Measurements from ENCODE around the gene COL4A1.

The COL4A1 gene

DNA sequence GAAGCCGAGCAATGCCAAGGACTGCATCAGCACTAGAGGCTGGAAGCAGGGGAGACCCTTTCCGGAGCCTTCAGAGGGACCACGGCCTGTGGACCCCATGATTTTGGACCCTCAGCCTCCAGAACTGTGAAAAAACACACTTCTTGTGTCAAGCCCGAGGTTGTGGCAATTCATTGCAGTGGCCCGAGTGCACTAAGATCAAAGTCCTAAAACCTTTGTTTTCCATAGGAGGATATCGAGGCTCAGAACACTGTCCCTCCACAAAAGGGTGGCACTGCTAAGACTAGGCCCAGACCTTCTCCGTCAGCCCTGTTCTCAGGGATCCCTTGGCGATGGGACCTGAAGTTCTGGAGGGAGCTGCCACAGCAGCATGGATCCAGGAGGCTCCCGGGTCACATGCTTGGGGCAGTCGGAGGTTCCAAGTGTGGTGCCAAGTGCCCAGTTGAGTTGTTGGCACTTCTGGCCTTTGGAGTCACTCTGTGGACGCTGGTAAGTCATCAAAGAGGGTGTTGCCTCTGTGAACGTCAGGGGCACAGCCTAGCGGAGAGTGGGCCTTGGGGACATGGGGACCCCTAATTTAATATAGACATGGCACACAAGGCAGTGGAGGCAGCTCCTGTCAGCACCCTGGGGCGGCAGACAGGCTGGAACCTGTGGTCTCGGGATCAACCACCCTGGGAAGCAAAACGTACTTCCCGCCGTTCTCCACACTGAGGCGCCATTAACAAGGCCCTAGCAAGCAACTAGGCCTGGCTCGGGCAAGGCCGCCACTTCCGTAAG, 199.2 kb downstream of the COL4A1 start:
- DNase-seq: no peak

DNA sequence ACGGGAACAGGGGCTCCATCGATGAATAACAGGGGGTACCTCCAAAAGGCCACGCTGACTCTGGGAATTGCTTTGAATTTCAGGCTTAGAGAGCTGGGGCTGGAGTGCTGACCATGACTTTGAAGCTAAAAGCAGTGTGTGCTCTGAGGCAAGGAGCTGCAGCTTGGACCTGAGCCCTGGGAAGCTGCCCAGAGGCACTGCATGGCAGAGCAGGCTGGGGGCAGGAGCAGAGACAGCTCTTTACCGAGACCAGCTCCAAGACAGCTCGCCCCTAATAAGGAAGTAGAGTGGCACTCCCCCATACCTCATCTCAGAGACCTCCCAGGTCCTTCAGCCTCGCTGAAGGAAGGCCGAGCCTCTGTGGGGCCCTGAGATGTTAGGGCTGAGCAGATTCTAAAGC, 200.2 kb downstream of the COL4A1 start:
- DNase-seq: no peak

DNA sequence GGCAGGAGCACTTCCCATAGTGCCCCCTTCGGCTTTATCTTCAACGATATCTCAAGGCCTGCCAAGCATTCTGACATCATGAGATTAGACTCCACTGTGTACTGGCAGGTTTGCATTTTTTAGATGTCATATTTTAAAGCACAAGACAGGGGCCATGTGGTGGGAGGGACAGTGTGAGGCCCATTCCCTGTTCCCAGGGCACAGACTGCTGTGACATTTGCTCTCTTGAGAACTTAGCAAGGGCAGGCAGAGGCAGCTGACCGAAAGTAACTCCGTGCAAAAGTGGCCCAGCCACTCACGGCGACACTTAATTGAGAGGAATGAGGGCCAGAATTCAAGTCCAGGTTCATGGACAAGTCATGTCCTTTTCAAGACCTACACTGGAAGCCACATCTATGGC, 201.8 kb downstream of the COL4A1 start:
- DNase-seq: no peak

DNA sequence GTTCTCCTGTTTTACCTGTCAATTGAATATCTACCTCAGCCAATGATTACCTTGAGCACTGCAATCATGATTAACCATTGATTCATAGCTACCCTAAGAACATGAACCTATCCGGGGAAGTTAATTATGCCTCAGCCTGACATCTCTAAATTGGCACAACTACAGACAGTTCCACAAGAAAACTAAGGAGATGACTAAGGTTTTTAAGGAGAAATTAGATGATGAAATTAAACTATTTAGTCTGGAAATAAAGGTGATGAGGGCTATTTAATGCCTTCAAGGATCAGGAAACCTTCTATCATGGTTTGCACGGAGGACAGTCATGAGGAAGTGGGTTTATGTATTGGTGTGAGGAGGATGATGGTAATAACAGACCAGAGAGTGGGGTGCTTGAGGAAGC, 203.4 kb downstream of the COL4A1 start:
- no peak for DNase-seq

- no peak for DNase-seq
Measured at GRCh38 chr13:110103026-110103425, 203.9 kb downstream of the COL4A1 start.

DNA sequence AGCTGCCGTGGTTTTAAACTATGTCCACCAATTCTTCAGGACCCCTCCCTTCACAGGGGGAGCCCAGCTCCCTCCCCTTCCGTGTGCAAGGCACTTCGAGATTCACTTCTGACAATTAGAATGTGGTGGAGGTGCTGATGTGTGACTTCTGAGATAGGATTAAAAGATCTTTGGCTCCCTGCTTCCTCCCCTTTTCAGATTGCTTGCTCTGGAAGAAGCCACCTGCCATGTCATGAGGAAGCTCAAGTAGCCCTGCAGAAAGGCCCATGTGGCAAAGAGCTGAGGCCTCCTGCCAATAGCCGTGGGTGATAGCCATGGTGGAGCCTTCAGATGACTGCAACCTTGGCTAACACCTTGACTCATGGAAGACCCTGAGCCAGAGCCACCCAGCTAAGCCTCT, 204.9 kb downstream of the COL4A1 start:
- no peak for DNase-seq

DNA sequence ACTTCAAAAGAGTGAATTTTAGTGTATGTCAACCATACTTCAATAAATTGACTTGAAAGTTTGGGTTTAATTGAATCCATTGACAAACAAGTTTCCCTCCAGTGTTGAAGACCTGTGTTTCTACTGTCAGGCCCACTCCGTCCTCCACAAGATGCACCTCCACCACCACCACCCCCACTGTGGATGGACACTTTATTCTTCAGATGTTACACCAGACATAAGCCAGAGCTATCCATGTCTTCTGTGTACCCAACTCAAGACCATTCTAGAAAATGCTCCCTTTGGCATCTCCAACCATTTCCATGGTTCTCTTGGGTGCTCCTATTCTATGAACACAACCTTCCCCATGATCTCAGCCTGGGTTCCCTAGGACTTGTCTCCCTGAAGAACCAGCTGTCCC, 207.0 kb downstream of the COL4A1 start:
- no peak for DNase-seq

Measured in SW 1271 (cell line).